Measurements from ENCODE around the gene APLF. TPM values are rescaled to one million over a fixed set of nuclear protein-coding genes. Genes with fewer than 3 reads are reported as not detected.

Gene APLF
- total and polyA plus RNA-seq, 9 donors = 1.1 to 5.5 (median 1.4) TPM

GRCh38 chr2:68428126-68428525 is 39.3 kb upstream of the APLF start:
- Histone ChIP-seq H3K27me3 (ENCODE audit: control insufficient read depth, insufficient read depth, low read length) (no peaks in the 10 kb centered on the region), H3K36me3 (ENCODE audit: control insufficient read depth, insufficient read depth, low read length) (no peaks in the 10 kb centered on the region), H3K4me1 (ENCODE audit: control insufficient read depth, insufficient read depth, low read length) (no peaks in the 10 kb centered on the region), H3K9me3 (replicated peaks; ENCODE audit: control insufficient read depth, low read depth, low read length) (no peaks in the 10 kb centered on the region), H3K27ac (ENCODE audit: low read length) (no peak overlapping the region), H3K4me3 (ENCODE audit: low read length) (no peak overlapping the region)
- no peak for DNase-seq
- 20% methylated on average over 1 of the region's 4 CpGs for WGBS (ENCODE audit: insufficient coverage)

GRCh38 chr2:68428746-68429145 is 38.6 kb upstream of the APLF start:
- peak; percentile 30 for DNase-seq
- WGBS (ENCODE audit: insufficient coverage) = no CpG with 5 or more reads among the region's 1 CpG
- no peaks in the 10 kb centered on the region for H3K27me3 ChIP-seq (ENCODE audit: control insufficient read depth, insufficient read depth, low read length)
- H3K36me3 ChIP-seq (ENCODE audit: control insufficient read depth, insufficient read depth, low read length) = no peaks in the 10 kb centered on the region
- no peaks in the 10 kb centered on the region for H3K9me3 ChIP-seq (replicated peaks; ENCODE audit: control insufficient read depth, low read depth, low read length)
- H3K4me3 ChIP-seq (ENCODE audit: low read length) = no peak overlapping the region
- no peaks in the 10 kb centered on the region for H3K4me1 ChIP-seq (ENCODE audit: control insufficient read depth, insufficient read depth, low read length)
- H3K27ac ChIP-seq (ENCODE audit: low read length) = no peak overlapping the region

GRCh38 chr2:68429311-68429826 is 38.0 kb upstream of the APLF start:
- Histone ChIP-seq H3K4me3 (ENCODE audit: low read length) (no peak overlapping the region), H3K36me3 (ENCODE audit: control insufficient read depth, insufficient read depth, low read length) (no peaks in the 10 kb centered on the region), H3K4me1 (ENCODE audit: control insufficient read depth, insufficient read depth, low read length) (no peaks in the 10 kb centered on the region), H3K27ac (ENCODE audit: low read length) (no peak overlapping the region), H3K27me3 (ENCODE audit: control insufficient read depth, insufficient read depth, low read length) (no peaks in the 10 kb centered on the region), H3K9me3 (replicated peaks; ENCODE audit: control insufficient read depth, low read depth, low read length) (no peaks in the 10 kb centered on the region)
- 76% methylated on average over 3 of the region's 7 CpGs for WGBS (ENCODE audit: insufficient coverage)
- DNase-seq = no peak

- 69% methylated on average over 7 of the region's 8 CpGs for WGBS (ENCODE audit: insufficient coverage)
- Histone ChIP-seq H3K27ac (ENCODE audit: low read length) (no peak overlapping the region), H3K9me3 (replicated peaks; ENCODE audit: control insufficient read depth, low read depth, low read length) (no peaks in the 10 kb centered on the region), H3K4me3 (ENCODE audit: low read length) (no peak overlapping the region), H3K27me3 (ENCODE audit: control insufficient read depth, insufficient read depth, low read length) (no peaks in the 10 kb centered on the region), H3K36me3 (ENCODE audit: control insufficient read depth, insufficient read depth, low read length) (no peaks in the 10 kb centered on the region), H3K4me1 (ENCODE audit: control insufficient read depth, insufficient read depth, low read length) (peaks cover 2% of the 10 kb centered on the region)
- no peak for DNase-seq
Observed at GRCh38 chr2:68431316-68431972, 35.9 kb upstream of the APLF start.

- Histone ChIP-seq H3K4me3 (ENCODE audit: low read length) (no peak overlapping the region), H3K27ac (ENCODE audit: low read length) (no peak overlapping the region), H3K27me3 (ENCODE audit: control insufficient read depth, insufficient read depth, low read length) (no peaks in the 10 kb centered on the region), H3K36me3 (ENCODE audit: control insufficient read depth, insufficient read depth, low read length) (no peaks in the 10 kb centered on the region), H3K4me1 (ENCODE audit: control insufficient read depth, insufficient read depth, low read length) (peaks cover 7% of the 10 kb centered on the region), H3K9me3 (replicated peaks; ENCODE audit: control insufficient read depth, low read depth, low read length) (no peaks in the 10 kb centered on the region)
- DNase-seq = no peak
- WGBS (ENCODE audit: insufficient coverage) = 79% methylated on average over 13 of the region's 14 CpGs
Observed at GRCh38 chr2:68432696-68433658, 34.4 kb upstream of the APLF start.

GRCh38 chr2:68434981-68435380 is 32.4 kb upstream of the APLF start:
- H3K27ac ChIP-seq (ENCODE audit: low read length) = no peak overlapping the region
- no peak overlapping the region for H3K4me3 ChIP-seq (ENCODE audit: low read length)
- H3K4me1 ChIP-seq (ENCODE audit: control insufficient read depth, insufficient read depth, low read length) = peaks cover 7% of the 10 kb centered on the region
- no peaks in the 10 kb centered on the region for H3K9me3 ChIP-seq (replicated peaks; ENCODE audit: control insufficient read depth, low read depth, low read length)
- H3K27me3 ChIP-seq (ENCODE audit: control insufficient read depth, insufficient read depth, low read length) = no peaks in the 10 kb centered on the region
- H3K36me3 ChIP-seq (ENCODE audit: control insufficient read depth, insufficient read depth, low read length) = no peaks in the 10 kb centered on the region
- no peak for DNase-seq

- H3K27ac ChIP-seq (ENCODE audit: low read length) = no peak overlapping the region
- peaks cover 7% of the 10 kb centered on the region for H3K4me1 ChIP-seq (ENCODE audit: control insufficient read depth, insufficient read depth, low read length)
Observed at GRCh38 chr2:68435615-68436014, 31.8 kb upstream of the APLF start.

GRCh38 chr2:68436270-68436669 is 31.1 kb upstream of the APLF start:
- Histone ChIP-seq H3K36me3 (ENCODE audit: control insufficient read depth, insufficient read depth, low read length) (no peaks in the 10 kb centered on the region), H3K4me1 (ENCODE audit: control insufficient read depth, insufficient read depth, low read length) (peaks cover 7% of the 10 kb centered on the region), H3K27me3 (ENCODE audit: control insufficient read depth, insufficient read depth, low read length) (no peaks in the 10 kb centered on the region), H3K27ac (ENCODE audit: low read length) (no peak overlapping the region), H3K9me3 (replicated peaks; ENCODE audit: control insufficient read depth, low read depth, low read length) (no peaks in the 10 kb centered on the region), H3K4me3 (ENCODE audit: low read length) (no peak overlapping the region)
- 70% methylated on average over 2 of the region's 4 CpGs for WGBS (ENCODE audit: insufficient coverage)
- no peak for DNase-seq

More at GRCh38 chr2:68435615-68436014, 31.8 kb upstream of the APLF start:
- no peaks in the 10 kb centered on the region for H3K36me3 ChIP-seq (ENCODE audit: control insufficient read depth, insufficient read depth, low read length)
- H3K9me3 ChIP-seq (replicated peaks; ENCODE audit: control insufficient read depth, low read depth, low read length) = no peaks in the 10 kb centered on the region
- H3K27me3 ChIP-seq (ENCODE audit: control insufficient read depth, insufficient read depth, low read length) = no peaks in the 10 kb centered on the region
- no peak for DNase-seq
- no peak overlapping the region for H3K4me3 ChIP-seq (ENCODE audit: low read length)

GRCh38 chr2:68438455-68439303 is 28.7 kb upstream of the APLF start:
- no peak overlapping the region for H3K27ac ChIP-seq (ENCODE audit: low read length)
- H3K4me1 ChIP-seq (ENCODE audit: control insufficient read depth, insufficient read depth, low read length) = peaks cover 7% of the 10 kb centered on the region
- peak; percentile 39 for DNase-seq
- WGBS (ENCODE audit: insufficient coverage) = 51% methylated on average over 5 of the region's 7 CpGs
- H3K9me3 ChIP-seq (replicated peaks; ENCODE audit: control insufficient read depth, low read depth, low read length) = no peaks in the 10 kb centered on the region
- H3K27me3 ChIP-seq (ENCODE audit: control insufficient read depth, insufficient read depth, low read length) = no peaks in the 10 kb centered on the region
- H3K36me3 ChIP-seq (ENCODE audit: control insufficient read depth, insufficient read depth, low read length) = no peaks in the 10 kb centered on the region
- no peak overlapping the region for H3K4me3 ChIP-seq (ENCODE audit: low read length)

Data from muscle of leg (tissue), 11 donors.